Central memory CD4-positive, alpha-beta T cell (primary cell): ENCODE results near the gene ZBTB44.
"Not testable (repeated sequence)": the region's sequence is repeated elsewhere in the genome, so short reads cannot be mapped to it uniquely, and the experiment has no call there.

ENCODE experiments used
- DNase-seq: peaks from one replicate; pipeline ENCODE4 v3.0.0; 2022
- total RNA-seq, 3 experiments: gene quantifications; one replicate each; lab custom pipeline; 2026; lab: John Stamatoyannopoulos, UW

Gene ZBTB44, protein sequence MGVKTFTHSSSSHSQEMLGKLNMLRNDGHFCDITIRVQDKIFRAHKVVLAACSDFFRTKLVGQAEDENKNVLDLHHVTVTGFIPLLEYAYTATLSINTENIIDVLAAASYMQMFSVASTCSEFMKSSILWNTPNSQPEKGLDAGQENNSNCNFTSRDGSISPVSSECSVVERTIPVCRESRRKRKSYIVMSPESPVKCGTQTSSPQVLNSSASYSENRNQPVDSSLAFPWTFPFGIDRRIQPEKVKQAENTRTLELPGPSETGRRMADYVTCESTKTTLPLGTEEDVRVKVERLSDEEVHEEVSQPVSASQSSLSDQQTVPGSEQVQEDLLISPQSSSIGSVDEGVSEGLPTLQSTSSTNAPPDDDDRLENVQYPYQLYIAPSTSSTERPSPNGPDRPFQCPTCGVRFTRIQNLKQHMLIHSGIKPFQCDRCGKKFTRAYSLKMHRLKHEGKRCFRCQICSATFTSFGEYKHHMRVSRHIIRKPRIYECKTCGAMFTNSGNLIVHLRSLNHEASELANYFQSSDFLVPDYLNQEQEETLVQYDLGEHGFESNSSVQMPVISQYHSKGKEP
- total RNA-seq: 80.0 to 199 (median 82.6) reads per million in 3 experiments

- peak; percentile 86 for DNase-seq
Observed at GRCh38 chr11:130314750-130315285, at the start of gene ZBTB44. Gene ZBTB44 (minus strand): TSS chr11:130314917. CDS start chr11:130261873, 53,044 bp downstream.

- DNase-seq: no peak
Observed at GRCh38 chr11:130359419-130359818, 44.7 kb upstream of the ZBTB44 start.

- no peak for DNase-seq
Observed at GRCh38 chr11:130358398-130358797, 43.7 kb upstream of the ZBTB44 start.

DNA sequence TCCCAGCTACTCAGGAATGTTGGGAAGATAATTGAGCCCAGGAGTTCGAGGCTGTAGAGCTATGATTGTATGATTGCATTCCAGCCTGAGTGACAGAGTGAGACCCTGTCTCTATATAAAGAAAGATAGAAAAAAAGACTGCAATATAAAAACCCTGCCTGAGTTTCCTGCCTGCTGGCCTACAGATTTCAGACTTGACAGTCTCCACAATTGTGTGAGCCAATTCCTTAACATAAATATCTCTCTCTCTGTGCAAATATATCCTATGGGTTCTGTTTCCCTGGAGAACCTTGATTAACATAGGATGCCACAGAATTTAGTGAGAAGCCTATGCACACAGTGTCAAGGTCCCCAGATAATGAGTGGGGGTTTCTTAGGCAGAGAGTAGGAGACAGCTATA lies 32.5 kb upstream of the ZBTB44 start:
- DNase-seq: no peak

DNA sequence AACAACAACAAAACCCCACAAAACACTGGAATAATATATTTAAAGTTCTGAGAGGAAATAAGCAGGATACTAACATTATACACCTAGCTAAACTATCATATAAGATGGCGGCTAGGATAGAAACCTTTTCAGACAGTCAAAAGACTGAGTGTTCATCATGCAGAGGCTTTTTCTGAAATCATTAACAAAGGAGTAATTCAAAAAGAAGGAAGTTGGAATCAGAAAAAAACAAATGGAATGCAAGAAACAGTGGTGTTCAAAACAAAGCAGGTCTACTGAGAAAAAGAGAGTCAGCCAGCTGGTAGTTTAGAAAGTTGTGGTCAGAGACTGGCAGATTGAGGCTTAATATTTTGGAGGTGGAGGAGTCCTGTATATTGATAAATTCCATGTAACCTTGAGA lies 30.1 kb upstream of the ZBTB44 start:
- no peak for DNase-seq

- DNase-seq: peak; percentile 57
Observed at GRCh38 chr11:130340671-130341319, 26.1 kb upstream of the ZBTB44 start.

DNA sequence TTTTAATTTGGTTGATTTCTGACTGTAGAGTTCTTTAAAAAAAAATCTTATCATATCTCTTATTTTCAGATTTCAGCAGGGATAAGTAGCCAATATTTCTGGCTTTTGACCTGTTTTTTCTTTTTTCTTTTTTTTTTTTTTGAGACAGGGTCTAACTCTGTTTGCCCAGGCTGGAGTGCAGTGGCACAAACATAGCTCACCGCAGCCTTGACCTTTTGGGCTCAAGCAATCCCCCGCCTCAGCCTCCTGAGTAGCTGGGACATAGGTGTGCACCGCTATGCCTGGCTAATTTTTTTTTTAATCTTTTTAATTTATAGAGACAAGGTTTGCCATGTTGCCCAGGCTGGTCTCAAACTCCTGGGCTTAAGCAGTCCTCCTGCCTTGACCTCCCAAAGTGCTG lies 23.9 kb upstream of the ZBTB44 start:
- no peak for DNase-seq

DNA sequence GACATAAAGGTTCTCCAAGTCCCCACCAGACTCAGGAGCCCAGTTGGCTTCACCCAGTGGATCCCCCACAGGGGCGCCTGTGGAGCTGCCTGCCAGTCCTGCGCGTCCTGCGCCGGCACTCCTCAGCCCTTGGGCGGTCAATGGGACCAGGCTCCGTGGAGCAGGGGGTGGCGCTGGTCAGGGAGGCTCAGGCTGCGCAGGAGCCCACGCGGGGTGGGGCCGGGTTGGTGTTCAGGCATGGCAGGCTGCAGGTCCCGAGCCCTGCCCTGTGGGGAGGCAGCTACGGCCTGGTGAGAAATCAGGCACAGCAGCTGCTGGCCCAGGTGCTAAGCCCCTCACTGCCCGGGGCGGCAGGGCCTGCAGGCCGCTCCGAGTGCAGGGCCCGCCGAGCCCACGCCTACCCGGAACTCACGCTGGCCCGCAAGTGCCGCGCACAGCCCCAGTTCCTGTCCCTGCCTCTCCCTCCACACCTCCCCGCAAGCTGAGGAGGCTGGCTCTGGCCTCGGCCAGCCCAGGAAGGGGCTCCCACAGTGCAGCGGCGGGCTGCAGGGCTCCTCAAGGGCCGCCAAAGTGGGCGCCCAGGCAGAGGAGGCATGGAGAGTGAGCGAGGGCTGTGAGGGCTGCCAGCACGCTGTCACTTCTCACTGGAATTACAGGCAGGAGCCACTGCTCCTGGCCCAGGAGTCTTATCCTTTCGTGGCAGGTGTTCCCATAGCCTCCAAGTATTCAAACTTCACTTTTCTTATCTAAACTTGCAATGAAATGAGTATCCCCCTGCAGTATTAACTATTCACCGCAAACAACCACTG lies 22.8 kb upstream of the ZBTB44 start:
- DNase-seq: no peak

GRCh38 chr11:130331397-130331796 lies 16.7 kb upstream of the ZBTB44 start:
- not testable (repeated sequence) for DNase-seq

DNA sequence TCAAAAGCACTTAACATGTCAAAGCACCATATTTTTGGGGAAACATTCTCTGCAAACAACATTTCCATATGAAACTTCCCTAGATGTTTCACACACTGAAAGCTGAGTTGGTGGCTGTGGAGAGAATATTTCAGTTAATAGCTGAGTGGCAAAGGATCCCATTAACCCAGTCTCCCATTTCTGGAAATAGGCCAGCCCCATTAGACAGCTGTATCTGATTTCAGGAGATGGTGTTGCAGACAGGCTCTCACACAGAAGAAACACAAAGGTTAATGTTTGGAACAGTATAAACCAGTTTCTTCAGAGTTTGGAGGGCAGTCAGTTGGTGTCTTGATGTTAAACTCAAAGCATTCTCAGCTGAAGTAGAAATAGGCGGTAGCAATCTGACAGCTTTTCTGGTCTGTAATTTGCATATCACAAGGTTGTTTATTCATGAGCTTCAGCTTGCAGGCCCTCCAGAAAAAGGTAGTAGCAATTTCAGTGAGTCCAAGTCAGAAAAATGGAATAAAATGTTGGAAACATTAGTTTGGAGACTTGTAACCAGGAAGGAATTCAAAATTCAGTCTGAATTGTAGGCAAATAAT lies 15.5 kb upstream of the ZBTB44 start:
- DNase-seq: no peak

GRCh38 chr11:130328420-130328819 lies 13.7 kb upstream of the ZBTB44 start:
- no peak for DNase-seq

DNA sequence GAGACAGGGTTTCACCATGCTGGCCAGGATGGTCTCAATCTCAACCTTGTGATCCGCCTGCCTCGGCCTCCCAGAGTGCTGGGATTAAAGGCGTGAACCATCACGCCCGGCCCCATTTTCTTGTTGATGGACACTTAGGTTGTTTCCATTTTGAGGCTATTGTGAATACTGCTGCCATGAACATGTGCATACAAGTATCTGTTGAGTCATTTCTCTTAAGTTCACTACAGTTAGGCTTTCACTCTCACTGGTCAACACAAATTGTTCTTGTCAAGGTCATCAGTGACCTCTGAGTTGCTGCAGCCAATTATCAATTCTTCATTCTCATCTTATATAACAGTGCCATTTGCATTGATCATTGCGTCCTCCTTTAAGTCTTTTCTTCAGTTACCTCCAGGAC lies 13.0 kb upstream of the ZBTB44 start:
- no peak for DNase-seq

DNA sequence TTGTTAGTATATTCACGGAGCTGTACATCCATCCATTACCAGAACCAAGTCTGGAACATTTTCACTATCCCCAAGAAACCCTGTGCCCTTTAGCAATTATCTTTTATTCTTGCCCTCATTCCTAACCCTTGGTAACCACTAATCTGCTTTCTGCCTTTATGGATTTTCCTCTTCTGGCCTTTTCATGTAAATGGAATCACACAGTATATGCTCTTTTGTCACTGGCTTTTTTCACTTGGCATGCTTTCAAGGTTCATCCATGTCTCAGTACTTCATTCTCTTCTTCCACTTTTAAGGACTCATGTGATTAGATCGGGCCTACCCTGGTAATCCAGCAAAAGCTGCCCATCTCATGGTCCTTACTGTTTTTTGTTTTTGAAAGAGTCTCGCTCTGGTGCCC lies 11.0 kb upstream of the ZBTB44 start:
- no peak for DNase-seq

DNA sequence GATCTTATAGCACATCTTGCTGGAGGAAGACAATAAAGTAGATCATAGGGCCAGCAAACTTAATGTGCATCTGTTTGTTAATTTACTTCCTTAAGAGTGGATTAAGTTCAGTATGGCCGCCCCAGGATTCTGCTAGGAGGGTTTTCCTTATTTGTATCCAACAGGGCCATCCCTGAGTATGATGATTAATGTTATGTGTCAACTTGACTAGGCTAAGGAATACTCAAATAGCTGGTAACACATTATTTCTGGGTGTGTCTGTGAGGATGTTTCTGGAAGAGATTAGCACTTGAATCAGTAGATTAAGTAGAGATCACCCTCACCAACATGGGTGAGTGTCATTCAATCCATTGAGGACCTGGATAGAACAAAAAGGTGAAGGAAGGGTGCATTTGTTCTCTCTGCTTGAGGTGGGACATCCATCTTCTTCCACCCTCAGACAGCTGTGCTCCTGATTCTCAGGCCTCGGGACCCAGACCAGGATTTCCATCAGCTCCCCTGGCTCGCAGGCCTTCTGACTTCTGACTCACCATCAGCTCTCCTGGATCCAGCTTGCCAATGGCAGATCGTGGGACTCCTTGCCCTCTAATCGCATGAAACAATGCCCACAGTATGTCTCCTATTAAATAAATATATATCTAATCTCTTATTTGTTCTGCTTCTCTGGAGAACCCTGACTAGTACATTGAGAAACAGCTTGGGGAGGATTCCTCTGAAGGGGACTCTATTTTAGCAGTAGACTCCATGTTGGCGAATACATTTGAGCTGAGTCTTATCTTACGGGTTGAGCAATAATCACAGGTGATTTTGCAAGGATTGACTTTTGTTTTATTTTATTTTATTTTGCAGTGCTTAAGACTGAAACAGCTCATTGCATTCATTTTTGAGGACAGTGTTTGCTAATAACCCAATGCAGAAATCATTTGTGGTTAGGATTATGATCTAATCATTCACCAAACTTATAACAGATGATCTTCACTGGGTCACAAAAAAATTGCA lies 9.0 kb upstream of the ZBTB44 start:
- DNase-seq: no peak

GRCh38 chr11:130322126-130322525 lies 7.4 kb upstream of the ZBTB44 start:
- no peak for DNase-seq

GRCh38 chr11:130318031-130318673 lies 3.4 kb upstream of the ZBTB44 start:
- DNase-seq: no peak

- peak; percentile 41 for DNase-seq
Observed at GRCh38 chr11:130315354-130315970, 745 bp upstream of the ZBTB44 start.

DNA sequence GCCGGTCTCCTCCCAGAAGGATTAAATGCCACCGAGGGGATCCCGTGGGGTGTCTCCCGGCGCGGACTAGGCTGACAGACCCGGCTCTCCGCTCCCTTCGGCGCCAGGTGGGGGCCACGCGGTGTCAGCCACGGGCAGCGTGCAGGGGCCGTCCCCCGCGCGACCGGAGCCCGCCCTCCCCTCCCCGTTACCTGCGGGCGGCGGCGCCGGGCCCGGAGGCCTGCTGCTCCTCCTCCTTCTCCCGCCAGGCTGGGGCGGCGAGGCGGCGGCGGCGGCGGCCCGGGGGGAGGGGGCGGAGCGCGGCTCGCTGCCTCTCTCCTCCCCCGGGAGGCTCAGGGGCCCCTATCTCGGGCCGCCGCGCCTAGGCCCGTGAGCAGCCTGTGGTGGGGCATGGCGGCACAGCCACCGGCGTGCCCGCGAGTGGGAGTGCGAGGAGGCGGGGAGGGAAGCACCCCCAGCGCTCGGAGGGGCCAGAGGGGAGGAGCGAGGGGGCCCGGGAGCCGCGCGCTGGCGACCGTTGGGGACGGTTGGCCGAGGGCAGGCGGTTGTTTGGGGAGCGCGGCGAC lies 450 bp downstream of the ZBTB44 start:
- DNase-seq: peak; percentile 69

GRCh38 chr11:130313383-130314183 lies 1.1 kb downstream of the ZBTB44 start:
- DNase-seq: peak; percentile 16
